HG03439 (cell line): ENCODE measurements around the gene PACSIN2.

Experiments used
- ATAC-seq: cut with Tn5 transposase; IDR thresholded peaks from one replicate; pipeline ENCODE4 v1.9.1; 2021; ENCODE audit warnings: mild to moderate bottlenecking, moderate library complexity; ENCODE audit not compliant: unreplicated experiment

Gene PACSIN2

DNA sequence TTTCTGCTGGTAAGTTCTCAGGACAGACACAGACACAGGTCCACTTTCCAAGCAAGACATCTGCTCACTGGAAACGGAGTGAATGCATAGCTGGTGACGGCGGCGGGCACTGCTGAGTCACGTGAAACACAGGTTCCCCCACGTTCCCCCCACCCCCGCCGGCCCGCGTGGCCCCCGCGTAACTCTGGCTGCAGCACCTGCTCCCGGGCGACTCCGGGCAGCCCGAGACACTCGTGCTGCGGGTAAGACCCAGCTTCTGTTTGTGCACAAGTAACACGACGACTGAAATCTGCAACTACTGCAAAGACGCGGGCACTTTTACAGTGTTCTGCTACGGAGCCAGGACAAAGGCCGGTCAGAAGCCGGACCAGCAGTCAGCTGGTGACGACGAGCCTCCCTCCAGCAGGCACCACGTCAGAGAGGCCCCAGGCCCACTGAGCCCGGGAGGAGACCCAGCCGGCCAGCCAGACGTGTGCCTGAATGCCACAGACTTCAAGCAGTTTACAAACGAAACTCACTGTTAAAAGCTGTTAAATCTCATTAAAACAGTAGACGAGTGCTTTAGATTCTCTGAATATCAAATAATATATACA is 145.0 kb downstream of the PACSIN2 start:
- no peak for ATAC-seq

DNA sequence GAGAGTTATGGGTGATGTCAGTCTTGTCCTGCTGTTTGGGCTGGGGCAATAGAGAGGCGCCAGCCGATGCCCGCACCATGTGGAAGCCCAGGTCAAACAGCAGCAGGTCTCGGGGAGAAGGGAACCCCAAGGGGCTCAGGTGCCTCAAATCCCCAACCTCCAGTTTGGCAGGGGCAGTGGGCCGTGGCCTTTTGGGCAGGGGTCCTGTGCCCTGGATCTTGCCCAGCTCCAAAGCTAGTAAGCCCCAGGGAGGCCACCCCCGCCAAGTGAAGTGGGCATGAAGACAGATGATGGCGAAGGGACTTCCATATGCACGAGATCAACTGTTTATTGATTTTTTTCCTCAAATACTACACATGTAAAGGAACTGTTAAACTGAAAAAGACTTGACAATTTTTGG is 145.5 kb downstream of the PACSIN2 start:
- no peak for ATAC-seq

DNA sequence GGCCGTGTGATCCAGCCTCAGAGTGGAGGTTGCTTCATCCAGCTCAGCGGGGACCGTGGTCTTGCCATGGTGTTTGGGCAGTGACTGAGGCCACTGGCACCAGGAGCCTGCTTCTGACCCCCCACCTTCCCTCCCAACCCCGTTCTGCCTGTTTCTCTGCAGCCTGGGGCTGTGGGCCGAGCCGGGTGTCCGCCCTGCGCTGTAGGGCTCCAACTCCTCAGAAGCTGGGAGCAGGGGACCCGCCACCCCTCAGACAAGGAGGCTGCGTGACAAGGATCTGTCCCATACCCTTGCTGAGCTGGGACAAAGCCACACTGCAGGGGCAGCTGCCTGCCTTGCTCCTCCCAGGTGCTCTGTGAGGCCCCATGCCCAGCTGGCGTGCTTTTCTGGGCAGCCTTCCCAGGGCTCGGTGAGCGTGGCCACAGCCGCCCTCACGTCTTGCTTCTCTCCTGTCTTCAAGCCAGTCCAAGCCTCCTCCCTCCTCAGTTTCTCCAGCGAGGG is 146.1 kb downstream of the PACSIN2 start:
- no peak for ATAC-seq

DNA sequence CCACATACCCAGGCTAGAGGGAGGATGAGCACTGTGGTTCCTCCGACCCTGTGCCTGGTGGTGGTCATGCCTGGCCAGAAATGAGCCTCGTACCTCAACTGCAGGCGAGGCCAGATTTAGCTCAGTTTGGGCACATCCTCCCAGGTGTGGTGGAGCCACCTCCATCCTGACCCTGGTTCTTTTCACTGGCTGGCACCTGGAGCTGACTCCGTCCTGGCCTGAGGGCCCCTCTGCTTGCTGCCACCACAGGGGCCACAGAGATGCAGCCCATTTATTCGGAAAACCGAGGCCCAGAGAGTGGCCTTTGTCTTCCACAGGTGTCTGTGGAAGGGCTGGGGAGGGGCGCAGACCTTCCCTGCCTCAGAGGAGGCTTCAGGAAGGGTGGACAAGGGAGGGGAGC is 148.8 kb downstream of the PACSIN2 start:
- ATAC-seq = no peak

DNA sequence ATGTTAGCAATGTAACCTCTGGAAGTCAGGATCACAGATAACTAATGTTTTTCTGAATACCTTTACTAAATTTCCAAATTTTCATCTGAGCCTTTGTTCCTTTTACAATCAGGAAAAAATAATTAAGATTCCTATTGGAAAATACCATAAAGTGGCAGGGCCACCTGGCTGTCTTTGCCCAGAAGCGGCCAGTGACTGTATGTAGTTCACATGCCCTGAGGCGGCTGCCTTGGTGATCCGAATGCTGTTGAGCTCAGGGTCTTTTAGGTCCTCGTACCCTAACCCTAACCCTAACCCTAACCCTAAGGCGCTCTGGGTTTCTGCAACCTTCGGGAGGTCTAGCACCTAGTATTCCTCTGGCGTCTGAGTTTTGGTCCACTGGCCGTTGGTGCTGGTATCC is 149.4 kb downstream of the PACSIN2 start:
- no peak for ATAC-seq

DNA sequence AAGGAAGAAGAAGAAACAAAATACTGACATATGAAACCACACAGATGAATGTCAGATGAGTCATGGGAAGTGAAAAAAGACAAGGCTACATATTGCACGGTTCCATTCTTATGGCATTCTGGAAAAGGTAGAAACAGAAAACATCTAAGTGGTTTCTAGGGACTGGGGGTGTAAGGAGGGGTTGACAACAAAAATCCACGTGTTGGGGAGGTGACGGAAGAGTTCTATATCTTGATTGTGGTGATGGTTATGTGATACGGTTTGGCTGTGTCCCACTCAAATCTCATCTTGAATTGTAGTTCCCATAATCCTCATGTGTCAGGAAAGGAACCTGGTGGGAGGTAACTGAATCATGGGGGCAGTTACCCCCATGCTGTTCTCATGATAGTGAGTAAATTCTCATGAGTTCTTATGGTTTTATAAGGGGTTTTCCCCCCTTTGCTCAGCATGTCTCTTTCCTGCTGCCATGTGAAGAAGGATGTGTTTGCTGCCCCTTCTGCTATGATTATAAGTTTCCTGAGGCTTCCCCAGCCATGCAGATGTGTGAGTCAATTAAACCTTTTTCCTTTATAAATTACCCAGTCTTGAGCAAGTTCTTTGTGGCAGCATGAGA is 151.5 kb downstream of the PACSIN2 start:
- ATAC-seq = no peak

DNA sequence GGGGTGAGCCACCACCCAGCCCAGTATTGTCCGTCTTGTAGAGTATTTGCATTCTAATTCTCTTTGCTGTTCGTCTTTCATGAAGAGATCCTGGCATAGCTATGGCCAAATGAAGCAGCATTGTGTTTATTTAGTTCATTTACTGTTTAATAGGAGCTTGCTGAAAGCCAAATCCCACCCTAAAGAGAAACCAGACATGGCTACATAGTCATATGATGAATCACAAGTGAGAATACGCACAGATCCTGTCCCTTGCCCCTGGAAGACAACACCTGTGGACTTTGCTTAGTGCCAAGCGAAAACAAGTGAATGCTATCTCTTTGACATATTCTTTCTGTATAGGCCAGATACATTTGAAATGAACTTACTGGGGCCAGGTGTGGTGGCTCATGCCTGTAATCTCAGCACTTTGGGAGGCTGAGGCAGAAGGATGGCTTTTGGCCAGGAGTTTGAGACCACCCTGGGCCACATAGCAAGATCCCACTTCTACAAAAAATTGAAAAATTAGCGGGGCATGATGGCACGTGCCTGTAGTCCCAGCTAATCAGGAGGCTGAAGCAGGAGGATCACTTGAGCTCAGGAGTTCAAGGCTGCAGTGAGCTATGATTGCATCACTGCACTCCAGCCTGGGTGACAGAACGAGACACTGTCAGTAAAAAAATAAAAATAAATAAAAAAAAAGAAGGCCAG is 152.8 kb downstream of the PACSIN2 start:
- ATAC-seq = no peak

DNA sequence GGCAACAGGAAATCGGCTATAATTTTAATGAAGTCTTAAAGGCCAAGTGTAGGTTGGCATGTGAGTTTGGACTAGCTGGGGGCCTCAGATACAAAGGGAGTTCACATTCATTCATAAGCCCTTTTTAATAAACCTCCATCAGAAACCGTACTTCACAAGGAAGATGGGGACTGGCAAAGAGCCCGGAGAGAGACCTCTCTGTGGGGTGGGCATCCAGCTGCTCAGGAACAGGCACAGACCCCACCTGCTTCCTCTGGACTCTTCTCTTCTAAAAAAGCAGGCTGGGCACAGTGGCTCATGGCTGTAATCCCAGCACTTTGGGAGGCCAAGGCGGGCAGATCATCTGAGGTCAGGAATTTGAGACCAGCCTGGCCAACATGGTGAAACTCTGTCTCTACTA is 154.0 kb downstream of the PACSIN2 start:
- ATAC-seq = no peak

DNA sequence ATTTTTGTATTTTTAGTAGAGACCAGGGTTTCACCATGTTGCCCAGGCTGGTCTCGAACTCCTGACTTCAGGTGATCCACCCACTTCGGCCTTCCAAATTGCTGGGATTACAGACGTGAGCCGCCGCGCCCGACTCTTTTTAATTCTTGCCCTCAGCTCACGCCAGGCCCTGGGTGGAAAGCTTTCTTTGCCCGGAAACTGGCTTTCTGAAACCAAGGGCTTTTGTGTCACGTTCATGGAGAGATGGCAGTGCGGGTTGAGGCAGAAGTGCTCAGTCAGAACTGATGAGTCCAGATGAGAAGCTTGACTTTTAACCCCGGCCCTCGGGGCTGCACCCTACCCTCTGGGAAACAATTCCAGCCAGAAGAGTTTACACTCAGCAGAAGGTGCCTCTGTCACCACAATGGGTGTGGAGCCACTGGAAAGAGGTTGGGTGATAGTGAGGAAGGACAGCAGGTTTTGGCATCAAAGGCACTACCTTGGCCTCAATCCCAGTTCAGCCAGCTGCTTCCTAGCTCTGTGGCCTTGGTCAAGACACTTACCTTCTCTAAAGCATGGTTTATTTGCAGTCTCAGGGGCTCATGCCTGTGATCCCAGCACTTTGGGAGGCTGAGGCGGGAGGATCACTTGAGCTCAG is 157.0 kb downstream of the PACSIN2 start:
- no peak for ATAC-seq

DNA sequence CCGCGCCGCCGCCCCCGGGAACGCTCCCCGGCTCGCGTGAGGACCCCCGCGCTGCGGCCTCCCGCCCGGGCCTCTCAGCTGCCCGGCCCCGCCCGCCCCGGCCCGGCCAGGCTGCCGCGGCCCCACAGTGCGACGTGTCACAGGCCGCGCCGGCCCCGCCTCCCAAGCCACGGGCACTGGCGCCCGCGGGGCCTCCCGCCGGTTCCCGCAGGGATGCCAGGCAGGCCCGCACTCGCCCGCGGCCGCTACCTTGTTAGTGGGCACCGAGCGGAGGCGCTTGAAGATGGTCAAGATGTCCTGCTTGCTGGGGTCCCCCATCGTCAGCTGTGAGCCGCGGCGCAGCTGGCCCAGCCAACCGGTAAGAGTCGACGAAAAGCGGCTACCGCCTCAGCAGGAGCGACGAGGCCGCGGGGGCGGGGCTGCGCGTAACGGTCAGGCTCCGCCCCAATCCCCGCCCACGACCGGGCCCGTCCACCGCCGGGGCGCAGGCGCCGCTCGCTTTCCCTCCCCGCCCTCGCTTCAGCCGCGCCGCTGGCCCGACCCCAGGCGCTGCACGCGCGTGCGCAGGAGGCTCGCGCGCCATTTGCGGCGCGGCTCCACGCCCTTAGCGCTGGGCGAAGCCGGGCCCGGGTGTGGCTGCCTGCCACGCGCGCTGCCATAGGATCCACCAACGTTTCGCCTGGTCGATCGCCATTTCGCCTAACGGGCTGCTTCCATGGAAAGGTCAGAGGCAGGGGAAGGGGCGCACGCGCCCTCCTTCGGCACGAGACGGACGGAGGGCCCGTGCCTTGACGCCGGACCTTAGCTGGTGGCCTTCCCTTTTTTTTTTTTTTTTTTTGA is 157.9 kb downstream of the PACSIN2 start, which contains the start of gene ARFGAP3:
ARFGAP3 (minus strand) TSS at position 409 of the 840 bp plus-strand sequence; CDS start at position 318, 91 bp downstream.
- ATAC-seq = peak; percentile 87

DNA sequence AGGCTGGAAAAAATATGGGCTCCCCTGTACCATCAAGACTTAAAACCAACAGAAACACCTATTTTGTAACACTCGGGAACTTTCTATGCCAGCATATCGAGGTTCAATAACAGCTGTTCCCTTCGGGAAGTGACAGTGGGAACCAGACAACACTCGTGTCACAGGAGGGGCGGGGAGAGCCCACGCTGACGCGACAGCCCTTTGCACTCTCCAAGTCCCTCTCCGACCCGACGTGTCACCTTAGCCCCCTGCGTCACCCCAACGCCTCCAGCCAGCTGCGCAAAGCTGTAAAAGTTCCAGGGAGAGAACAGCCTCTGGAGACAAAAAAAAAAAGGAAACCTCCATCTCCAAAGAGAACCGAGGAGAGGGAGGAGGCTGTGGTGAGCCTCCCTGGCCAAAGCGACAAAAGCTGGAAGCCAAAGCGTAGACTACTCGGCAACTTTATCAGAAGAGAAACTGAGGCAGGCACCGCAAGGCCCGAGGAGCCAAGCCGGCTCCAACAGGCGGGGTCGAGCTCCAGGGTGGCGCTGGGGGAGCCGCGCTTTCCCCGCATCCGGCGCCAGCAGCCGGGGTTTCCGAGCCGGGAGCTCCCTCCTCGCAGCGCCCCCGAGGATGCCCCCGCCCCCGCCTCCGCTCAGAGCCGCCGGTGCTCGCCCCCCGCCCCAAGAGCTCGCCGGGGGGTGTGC is 158.6 kb downstream of the PACSIN2 start:
- peak; percentile 28 for ATAC-seq

DNA sequence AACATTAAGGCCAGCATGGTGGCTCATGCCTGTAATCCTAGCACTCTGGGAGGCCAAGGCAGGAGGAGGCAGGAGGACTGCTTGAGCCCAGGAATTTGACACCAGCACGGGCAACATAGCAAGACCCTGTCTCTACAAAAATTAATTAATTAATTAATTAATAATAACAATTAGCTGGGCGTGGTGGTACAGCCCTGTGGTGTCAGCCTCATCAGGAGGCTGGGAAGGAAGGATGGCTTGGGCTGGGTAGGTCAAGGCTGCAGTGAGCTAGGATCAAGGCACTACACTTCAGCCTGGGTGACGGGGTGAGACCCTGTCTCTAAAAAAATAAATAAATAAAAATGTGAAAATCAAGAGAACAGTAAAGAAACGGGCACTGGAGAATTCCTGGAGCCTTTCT is 159.2 kb downstream of the PACSIN2 start:
- ATAC-seq = no peak

DNA sequence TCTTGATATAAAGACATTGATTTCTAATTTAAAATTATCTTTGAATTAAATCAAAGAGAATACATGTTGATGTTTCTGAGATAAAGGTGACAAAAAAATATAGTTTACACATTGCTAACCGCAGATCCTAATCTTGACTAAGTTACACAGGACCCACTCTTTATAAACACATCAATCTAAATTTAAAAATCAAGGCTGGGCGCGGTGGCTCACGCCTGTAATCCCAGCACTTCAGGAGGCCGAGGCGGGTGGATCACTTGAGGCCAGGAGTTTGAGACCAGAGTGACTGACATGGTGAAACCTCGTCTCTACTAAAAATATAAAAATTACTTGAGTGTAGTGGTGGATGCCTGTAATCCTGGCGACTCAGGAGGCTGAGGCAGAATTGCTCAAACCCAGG is 159.7 kb downstream of the PACSIN2 start:
- ATAC-seq = no peak

DNA sequence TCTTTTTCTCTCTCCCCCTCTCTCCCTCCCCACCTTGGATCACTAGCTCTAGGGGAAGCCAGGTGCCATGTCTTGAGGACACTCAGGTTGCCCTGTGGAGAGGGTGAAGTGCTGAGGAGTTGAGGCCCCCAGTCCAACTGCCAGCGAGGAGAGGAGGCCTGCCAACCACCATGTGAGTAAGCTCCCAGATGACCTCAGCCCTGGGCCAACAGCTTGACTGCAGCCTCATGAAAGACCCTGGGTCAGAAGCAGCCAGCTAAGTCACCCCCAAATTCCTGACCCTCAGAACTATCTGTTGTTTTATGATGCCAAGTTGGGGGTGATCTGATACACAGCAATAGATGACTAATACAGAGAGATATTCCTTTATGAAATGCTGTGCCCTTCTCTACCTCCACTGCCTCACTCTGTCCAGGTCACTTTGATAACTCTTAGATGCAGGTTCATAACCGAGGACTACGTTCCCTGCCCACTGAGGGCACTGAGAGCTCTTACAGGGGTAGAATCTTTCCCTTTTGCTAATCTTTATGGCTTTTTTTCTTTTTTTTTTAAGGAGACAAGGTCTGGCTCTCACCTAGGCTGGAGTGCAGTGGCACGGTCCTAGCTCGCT is 165.9 kb downstream of the PACSIN2 start:
- no peak for ATAC-seq

DNA sequence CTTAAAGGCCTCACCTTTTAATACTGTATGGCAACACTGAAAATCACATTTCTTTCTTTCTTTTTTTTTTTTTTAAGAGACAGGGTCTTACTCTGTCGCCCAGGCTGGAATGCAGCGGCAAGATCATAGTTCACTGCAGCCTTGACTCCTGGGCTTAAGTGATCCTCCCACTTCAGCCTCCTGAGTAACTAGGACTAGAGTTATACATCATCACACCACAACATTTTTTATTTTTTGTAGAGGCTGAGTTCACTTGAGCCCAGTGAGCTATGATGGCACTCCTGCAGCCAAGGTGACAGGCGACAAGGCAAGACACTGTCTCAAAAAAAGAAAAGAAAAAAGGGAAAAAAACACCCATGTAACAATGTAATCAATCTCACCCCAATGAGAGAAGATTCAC is 167.8 kb downstream of the PACSIN2 start:
- no peak for ATAC-seq

DNA sequence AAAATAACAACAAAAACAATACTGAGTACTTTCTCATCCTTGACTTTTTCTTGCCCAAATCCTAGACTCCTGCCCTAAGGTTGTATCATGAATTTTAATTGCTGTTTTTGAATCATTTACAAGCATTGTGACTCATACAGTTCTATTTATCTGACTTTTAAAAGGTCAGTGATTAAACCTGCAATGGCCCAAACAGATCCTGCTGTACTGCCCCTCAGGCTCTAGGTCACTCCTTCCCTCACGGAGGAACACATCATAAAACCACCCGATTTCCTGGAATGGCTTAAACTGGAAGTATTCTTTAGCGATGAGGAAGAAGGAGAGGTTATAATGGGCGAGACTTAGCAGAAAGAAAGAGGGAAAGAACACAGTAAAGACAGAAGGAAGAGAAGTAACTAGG is 170.2 kb downstream of the PACSIN2 start:
- ATAC-seq = no peak

DNA sequence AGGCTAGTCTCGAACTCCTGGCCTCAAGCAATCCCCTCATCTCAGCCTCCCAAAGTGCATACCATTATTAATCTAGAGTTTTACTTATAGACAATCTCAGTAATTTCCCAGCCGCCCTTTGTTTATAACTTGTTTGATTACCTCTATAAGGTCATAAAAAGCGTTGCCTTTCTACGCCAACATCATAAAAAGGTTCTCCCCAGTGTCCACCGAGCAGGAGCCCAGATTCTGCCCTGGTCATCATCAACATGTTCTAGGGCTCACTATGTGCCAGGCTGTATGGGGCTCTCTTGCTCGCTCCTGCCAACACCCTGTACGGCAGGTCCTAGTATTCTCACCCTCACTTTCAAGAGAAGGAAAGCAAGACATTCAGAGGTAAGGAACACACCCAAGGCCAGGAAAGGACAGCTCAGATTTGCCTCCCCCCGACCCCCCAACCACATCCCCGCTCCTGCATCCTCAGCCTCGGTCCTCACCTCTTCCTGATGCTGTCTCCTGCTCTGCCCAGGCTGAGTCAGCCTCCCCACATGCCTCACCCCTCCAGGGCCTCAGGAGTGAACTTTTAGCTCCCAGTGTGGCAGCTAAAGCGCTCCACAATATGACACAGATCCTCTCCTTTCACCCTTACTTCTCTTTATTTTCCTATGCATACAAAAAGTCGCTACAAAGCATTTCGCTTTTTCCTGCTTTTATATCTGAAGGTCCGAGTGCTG is 172.1 kb downstream of the PACSIN2 start:
- ATAC-seq = no peak

DNA sequence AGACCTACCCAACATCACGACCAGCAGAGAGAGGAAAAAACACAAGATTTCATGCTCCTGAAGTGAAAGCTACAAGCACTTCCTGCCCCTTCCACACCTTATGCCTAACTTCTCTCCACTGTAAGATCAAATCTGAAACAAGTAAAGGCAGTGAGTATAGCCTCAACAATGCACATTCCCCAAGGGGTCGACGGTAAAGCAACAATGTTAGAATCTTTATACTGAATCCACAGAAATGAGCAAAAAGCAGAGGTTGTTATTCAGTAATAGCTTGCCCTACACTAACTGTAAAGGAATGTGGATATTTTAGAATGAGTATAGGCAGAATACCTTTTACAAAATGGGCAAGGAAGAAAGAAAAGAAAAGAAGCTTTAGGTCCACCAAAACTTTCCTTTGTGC is 173.5 kb downstream of the PACSIN2 start:
- ATAC-seq = no peak

DNA sequence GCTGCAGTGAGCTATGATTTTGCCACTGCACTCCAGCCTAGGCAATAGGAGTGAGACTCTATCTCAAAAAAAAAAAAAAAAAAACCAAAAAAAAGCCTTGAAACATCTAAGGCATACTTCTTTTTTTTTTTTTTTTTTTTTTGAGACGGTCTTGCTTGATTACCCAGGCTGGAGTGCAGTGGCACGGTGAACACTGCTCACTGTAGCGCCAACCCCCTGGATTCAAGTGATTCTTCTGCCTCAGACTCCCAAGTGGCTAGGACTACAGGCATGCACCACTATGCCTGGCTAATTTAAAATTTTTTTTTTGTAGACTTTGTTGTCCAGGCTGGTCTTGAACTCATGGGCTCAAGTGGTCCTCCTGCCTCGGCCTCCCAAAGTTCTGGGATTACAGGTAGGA is 177.4 kb downstream of the PACSIN2 start:
- ATAC-seq = no peak
